GM21423 (cell line): Measurements from ENCODE around the gene MRPL9.
"Not testable (repeated sequence)": the region's sequence is repeated elsewhere in the genome, so short reads cannot be mapped to it uniquely, and the experiment has no call there.

Source experiments
- ATAC-seq: cut with Tn5 transposase; IDR thresholded peaks from one replicate; pipeline ENCODE4 v1.9.1; 2021; ENCODE audit warnings: mild to moderate bottlenecking, moderate library complexity; ENCODE audit not compliant: unreplicated experiment

MRPL9 gene

DNA sequence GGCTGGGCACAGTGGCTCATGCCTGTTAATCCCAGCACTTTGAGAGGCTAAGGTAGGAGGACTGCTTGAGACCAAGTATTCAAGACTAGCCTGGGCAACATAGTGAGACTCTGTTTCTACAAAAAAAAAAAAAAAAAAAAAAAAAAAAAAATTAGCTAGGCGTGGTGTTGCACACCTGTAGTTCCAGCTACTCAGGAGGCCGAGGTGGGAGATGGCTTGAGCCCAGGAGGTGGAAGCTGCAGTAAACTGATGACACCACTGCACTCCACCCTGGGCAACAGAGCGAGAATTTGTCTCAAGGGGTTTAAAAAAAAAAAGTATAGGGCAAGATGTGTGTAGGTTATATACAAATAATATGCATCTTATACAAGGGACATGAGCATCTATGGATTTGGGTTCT is 24.4 kb upstream of the MRPL9 start:
- no peak for ATAC-seq

DNA sequence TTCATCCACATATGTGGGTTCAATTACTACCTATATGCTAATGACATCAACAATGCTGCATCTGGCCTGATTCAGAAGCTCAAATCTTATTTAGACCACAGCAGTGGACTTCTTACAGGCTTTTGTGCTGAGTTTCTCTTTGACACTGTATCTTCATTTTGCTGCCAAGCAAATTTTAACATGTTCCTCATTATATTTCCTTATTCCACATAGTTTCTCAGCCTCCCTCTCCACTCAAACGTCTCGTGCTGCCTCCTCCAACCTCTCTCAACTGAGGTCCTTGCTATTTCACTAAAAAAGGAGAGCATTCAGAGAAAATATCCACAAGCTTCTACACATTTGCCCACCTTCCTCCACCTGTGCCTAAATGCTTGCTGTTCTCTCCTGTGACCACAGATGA is 20.5 kb upstream of the MRPL9 start:
- ATAC-seq, result no peak

GRCh38 chr1:151782741-151783140 is 19.4 kb upstream of the MRPL9 start:
- ATAC-seq, result no peak

DNA sequence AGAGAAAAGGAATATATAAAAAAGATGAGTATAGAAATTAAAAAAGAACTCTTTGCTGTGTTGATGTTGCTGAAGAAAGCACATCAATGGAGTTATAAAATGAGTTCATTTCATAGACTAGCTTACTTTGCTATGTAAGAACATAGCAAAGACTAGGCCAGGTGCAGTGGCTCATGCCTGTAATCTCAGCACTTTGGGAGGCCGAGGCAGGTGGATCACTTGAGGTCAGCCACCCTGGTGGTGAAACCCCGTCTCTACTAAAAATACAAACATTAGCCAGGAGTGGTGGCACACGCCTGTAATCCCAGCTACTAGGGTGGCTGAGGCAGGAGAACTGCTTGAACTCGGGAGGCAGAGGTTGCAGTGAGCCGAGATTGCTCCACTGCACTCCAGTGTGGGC is 18.7 kb upstream of the MRPL9 start:
- not testable (repeated sequence) for ATAC-seq

- not testable (repeated sequence) for ATAC-seq
Measured at GRCh38 chr1:151780736-151781135, 17.4 kb upstream of the MRPL9 start.

GRCh38 chr1:151779852-151780251 is 16.6 kb upstream of the MRPL9 start:
- ATAC-seq, result no peak

DNA sequence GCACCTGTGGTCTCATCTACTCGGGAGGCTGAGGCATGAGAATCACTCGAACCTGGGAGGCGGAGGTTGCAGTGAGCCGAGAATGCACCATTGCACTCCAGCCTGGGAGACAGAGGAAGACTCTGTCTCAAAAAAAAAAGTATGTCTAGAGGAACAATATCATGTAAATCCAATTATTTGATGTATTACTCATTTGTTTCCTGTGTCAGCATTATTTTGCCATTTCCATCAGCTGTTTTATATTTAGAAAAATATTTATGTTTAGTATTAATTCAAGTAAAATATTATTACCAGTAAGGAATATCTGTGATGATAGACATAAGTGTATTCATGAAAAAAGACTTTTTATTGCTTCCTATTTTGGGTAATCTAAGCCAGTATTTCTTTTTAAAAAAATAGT is 14.0 kb upstream of the MRPL9 start:
- ATAC-seq, result no peak

- ATAC-seq, result no peak
Measured at GRCh38 chr1:151776665-151777062, 13.4 kb upstream of the MRPL9 start.

GRCh38 chr1:151775894-151776664 is 12.8 kb upstream of the MRPL9 start:
- ATAC-seq, result no peak

DNA sequence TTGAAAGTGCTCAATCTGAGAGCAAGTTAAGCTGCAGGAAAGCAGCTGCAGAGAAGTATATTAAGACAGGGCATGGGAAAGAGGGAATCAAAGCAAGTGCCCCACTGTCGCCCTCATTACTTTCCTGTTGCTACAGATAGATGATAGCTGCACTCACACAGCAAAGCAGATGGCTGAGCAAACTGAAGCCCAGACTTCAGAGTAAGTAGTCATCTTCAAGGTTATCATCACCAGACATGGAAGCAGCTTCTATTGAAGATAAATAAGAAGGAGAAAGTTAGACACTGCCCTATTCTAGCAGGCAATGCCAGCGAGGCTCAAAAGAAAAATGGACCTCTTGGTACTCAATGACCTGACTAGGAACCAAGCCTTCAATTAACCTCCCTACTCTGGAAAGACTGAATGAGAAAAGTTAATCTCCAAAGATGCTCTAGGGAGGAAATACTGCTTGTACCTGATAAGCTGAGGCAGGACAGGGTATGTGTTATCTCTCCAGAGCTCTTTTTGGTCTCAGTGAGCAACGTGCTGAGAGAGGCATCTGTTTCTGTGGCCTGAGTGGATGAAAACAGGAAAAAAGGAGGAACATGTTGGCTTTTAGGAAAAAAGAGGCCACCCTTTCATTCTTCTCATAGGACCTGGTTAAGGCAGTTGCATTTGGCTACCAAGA is 11.1 kb upstream of the MRPL9 start:
- no peak for ATAC-seq

DNA sequence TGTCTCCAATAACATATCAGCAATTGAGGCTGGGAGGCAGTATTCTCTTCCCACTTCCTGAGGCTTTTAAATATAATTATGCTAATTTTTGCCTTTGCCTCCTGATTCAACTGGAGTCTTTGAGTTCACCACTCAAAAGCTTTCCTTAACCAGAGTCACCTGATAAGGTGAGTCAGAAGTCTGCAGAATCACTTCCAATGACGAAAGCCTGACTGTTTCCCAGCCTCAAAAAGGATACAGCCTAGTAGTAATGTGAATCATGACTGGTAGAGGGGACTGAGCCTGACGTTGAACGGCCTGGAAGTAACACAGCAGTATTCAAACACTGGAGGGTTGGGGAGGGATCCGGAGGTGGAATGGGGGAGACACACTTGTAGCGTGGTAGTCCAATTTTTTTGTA is 10.4 kb upstream of the MRPL9 start:
- ATAC-seq, result no peak

DNA sequence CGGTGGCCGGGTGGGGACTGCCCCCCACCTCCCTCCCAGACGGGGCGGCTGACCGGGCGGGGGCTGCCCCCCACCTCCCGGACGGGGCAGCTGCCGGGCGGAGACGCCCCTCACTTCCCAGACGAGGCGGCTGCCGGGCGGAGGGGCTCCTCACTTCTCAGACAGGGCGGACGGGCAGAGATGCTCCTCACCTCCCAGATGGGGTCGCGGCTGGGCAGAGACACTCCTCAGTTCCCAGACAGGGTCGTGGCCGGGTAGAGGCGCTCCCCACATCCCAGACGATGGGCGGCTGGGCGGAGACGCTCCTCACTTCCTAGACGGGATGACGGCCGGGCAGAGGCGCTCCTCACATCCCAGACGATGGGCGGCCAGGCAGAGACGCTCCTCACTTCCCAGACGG is 6.0 kb upstream of the MRPL9 start:
- ATAC-seq, result not testable (repeated sequence)

- ATAC-seq, result not testable (repeated sequence)
Measured at GRCh38 chr1:151768351-151769066, 5.2 kb upstream of the MRPL9 start.

DNA sequence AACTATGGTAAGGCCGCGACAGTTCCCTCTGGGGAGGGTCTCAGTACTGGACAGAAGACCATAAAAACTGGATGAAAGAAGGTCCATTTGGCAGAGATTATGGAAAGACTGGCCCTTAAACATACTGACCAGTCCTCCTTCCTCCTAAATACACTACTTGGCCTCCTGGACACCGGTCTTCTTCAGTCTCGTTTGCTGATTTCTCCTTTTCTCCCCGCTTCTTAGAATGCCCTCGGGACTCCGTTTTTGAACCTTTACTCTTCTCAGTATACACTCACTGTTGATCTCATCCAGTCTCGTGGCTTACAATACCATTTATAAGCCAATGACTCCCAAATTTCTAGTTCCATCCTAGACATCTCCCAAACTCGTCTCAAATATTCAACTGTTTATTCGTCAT is 694 bp upstream of the MRPL9 start:
- ATAC-seq, result no peak

- ATAC-seq, result no peak
Measured at GRCh38 chr1:151760597-151761385, 2.5 kb downstream of the MRPL9 start.

DNA sequence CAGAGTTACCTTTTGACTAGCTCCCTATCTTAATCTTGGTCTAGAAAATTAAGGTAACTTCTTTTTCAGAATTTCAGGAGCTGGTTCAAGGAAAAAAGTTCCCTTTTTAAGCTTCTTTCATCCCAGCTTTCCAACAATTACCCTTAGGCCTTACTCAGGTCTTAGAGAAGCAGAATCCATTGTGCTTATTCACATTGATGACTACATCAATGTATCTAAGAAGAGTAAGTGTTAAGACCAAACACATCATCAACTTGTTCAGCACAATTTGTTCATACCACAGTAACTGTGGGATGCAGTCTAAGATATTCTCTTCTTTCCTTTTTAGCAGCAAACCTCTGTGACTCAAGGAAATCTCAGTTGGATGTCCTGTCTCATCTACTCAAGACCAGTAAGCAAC is 4.1 kb downstream of the MRPL9 start:
- ATAC-seq, result no peak

DNA sequence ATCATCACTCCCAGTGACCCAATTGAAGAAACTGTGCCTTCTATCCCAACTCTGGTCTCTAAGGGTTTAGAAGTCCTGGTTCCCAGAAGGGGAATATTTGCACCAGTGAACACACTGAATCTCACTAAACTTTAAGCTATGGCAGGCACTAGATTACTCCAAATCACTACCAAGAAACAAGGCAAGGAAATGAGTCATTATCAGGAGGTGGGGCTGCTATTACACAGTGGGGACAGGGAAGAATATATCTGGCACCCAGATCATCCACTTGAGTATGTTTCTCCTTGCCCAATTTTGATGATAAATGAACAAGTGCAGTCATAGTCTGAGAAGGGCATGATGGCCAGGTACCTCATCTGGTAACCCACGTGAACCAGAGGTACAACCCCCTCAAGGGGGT is 7.0 kb downstream of the MRPL9 start:
- ATAC-seq, result no peak

- no peak for ATAC-seq
Measured at GRCh38 chr1:151741516-151741915, 21.8 kb downstream of the MRPL9 start.

DNA sequence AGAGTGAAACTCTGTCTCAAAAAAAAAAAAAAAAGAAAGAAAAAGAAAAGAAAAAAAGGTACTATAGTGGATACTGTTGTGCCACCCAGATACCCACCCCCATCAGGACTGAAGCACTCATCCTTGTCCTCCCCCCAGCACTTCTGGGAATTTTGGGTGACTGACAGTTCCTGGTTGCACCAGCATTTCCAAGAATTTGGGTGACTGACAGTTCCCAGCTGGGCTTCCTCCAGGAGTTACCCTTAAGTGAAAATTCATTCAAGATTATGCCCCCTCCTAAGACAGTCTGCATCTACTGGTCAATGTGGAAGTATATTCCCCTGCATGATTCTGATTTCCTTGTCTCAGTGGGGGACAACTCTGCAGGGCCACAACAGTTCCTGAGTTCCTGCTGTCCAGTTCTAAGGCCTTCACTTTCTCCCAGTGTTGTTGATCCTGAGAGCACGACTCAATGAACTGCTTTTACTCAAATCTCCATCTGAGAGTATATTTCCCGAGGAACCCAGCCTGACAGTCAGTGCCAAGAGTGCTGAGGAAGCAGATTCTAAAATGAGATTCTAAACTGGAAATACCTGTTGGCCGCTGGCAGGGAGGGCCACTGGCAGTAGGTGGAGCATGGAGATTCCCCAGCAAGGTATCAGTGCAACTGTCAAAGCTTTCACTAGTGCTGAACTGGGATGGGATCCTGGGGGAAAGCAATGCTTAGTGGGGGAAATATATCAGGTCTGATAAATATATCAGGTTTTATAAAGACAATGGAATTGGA is 23.5 kb downstream of the MRPL9 start:
- no peak for ATAC-seq

GRCh38 chr1:151737479-151737878 is 25.8 kb downstream of the MRPL9 start:
- no peak for ATAC-seq
